Heart left ventricle (tissue), 16 donors: Measurements from ENCODE around the gene FOXN1. TPM values are rescaled to one million over a fixed set of nuclear protein-coding genes. Genes with fewer than 3 reads are reported as not detected.

Experiments
- ATAC-seq, 4 donors: fragments of 200-7000 bp; cut with Tn5 transposase; one replicate each; pipeline ENCODE4 v1.9.1; 2020 to 2022; ENCODE audit warnings: moderate library complexity in 4 of 4, mild to moderate bottlenecking in 3 of 4, moderate number of reproducible peaks in 1 of 4
- DNase-seq, 5 donors: peaks; one replicate each; pipeline ENCODE4 v3.0.0-alpha.2; 2020
- H3K27ac ChIP-seq, 12 donors: fragments of 200-600 bp; sonication (generic) in 4 of 12; one replicate each; pipeline versions ENCODE4 v1.5.0 to v1.8.0; 2016 to 2022; ENCODE audit warnings: mild to moderate bottlenecking in 2 of 12
- H3K27me3 ChIP-seq, 9 donors: fragments of 200-600 bp; sonication (generic) in 2 of 9; one replicate each; pipeline versions ENCODE4 v1.5.1 to v1.8.0; 2016 to 2022; ENCODE audit warnings: mild to moderate bottlenecking in 3 of 9
- H3K36me3 ChIP-seq, 9 donors: fragments of 200-600 bp; sonication (generic) in 2 of 9; one replicate each; pipeline versions ENCODE4 v1.5.0 to v1.8.0; 2018 to 2022; ENCODE audit warnings: mild to moderate bottlenecking in 2 of 9
- H3K4me1 ChIP-seq, 12 donors: fragments of 200-600 bp; sonication (generic) in 4 of 12; one replicate each; pipeline versions ENCODE4 v1.5.0 to v1.8.0; 2016 to 2022; ENCODE audit warnings: mild to moderate bottlenecking in 3 of 12
- H3K4me3 ChIP-seq, 12 donors: fragments of 200-600 bp; sonication (generic) in 4 of 12; one replicate each; pipeline versions ENCODE4 v1.5.0 to v1.8.0; 2017 to 2022; ENCODE audit warnings: mild to moderate bottlenecking in 9 of 12, moderate library complexity in 4 of 12
- H3K9me3 ChIP-seq, 12 donors: fragments of 200-600 bp; sonication (generic) in 4 of 12; one replicate each; pipeline versions ENCODE4 v1.5.0 to v1.8.0; 2016 to 2022; ENCODE audit warnings: mild to moderate bottlenecking in 1 of 12
- CTCF ChIP-seq, 12 donors: fragments of 200-600 bp; sonication (generic) in 4 of 12; IDR thresholded peaks; one replicate each; pipeline versions ENCODE4 v1.5.0 to v1.8.0; 2018 to 2022; ENCODE audit warnings: antibody characterized with exemption in 12 of 12, mild to moderate bottlenecking in 5 of 12
- POLR2A ChIP-seq, 2 donors: fragments of 450-650 bp; IDR thresholded peaks; one replicate each; pipeline ENCODE4 v1.6.1; 2017; ENCODE audit warnings: antibody characterized with exemption in 2 of 2, mild to moderate bottlenecking in 2 of 2, moderate library complexity in 2 of 2
- WGBS, 4 donors: extraction: QIAGEN DNeasy Blood & Tissue Kit in 2 of 4; methylation state at CpG; one replicate each; pipeline versions ENCODE4 v1.1.5 to v1.1.7; 2013 to 2018; 5-methylcytosine and 5-hydroxymethylcytosine counted together
- intact Hi-C, 10 donors: fragments of 100-400 bp; cut with DNase I; formaldehyde crosslinking; loops; one replicate each; pipeline versions ENCODE4 v1.11.1 to v1.14.2; 2022
- polyA plus RNA-seq, 2 donors: library from polyadenylated mRNA; stranded (reverse); fragments of 200-250 nt; gene quantifications; one replicate each; pipeline ENCODE4 v1.2.3, GENCODE V29; 2013
- total RNA-seq, 9 donors: library from RNA; depleted of rRNA in 2 of 9; stranded (reverse); fragments of >200 nt in 2 of 9; fragmentation: NEBNext Ultra II Directional in 3 of 9; extraction: Animal tissue kit (Norgen Biotek cat#: 25700) in 3 of 9; gene quantifications; one replicate each; pipeline versions ENCODE4 v1.1.0 to v1.2.4, GENCODE V29; 2016 to 2023
- donor health status: ischemic (EF 13 %, LVEDD 7.1; RV severe dilation, severe dysfunction).
- donor health status: healthy with polysubstance abuse.
- donor health status: DM: no; HTN: yes; CAD: no.
- donor health status: DM: no; HTN: no; CAD: no.
- donor health status: ischemic (EF 25% LVEDD 6.9; RV normal size, moderate dysfunction).
- donor health status: ischemic (EF 25% LVEDD 5.7; RV mildly dilated, moderate dysfunction).
- donor health status: healthy.
- donor health status: DM: yes; HTN: yes; CAD: no.
- donor health status: ischemic (EF 35%, LVEDD 5.7; RV mildly dilated, moderate dysfunction).
- donor health status: nonischemic (EF 11% LVEDD 7.7; RV severe dilation, severe dysfunction).
- donor health status: DM: yes; HTN: yes; CAD: no.
- donor health status: PGD.
- donor health status: ischemic (EF 29% LVEDD 5.4; RV normal size, mild dysfunction).
- donor health status: nonischemic (EF 23%, LVEDD 6.1; RV moderate dilation, normal function).

The FOXN1 gene
- total and polyA plus RNA-seq, 11 donors = not detected

DNA sequence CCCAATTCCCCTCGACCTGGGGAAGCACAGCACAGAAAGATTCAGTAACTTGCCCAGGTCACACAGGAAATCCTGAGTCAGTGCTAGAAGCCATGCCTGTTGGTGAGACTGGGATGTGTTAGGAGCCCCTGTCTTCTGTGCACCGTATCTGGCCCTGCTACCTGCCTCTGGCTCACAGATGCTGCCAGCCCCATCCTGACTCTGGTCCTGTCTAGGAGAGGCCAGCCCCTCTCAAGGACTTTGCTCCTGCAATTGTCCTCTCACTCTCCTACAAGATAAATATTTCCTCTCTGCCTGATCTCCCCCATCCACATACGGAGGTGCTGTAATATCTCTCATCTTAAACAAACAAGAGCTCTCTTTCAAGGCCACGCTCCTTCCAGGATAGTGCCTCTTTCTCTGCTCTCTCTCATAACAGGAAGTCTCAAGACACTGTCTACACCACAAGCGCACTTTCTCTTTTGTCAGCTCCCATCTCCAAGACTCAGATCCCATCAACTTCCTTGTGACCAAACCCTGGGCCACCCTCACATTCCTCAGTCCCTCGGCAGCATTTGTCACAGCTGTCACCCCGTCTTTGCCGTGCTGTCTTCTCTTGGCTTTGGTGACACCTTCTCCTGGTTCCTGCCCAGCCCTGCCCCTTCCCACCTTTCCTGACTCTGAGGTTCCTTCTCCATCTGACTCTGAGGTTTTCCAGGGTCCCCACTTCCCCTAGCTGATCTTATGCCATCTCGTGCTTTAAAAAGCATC, 30.8 kb upstream of the FOXN1 start:
- WGBS, 4 donors = 49 to 52% (median 51%) methylated on average over 9 of the region's 9 CpGs
- no peaks in the 10 kb centered on the region for H3K27me3 ChIP-seq
- no peaks in the 10 kb centered on the region for H3K36me3 ChIP-seq
- TF ChIP-seq CTCF (IDR thresholded peaks at IDR 0.05) = no peak
- TF ChIP-seq POLR2A (IDR thresholded peaks at IDR 0.05) = no peak
- no peak overlapping the region for H3K27ac ChIP-seq
- H3K4me3 ChIP-seq = no peak overlapping the region
- intact Hi-C loops = loop anchor here in 1 of 10 donors (10.0 kb wide), 1 partner anchor 61 kb away; no protein-coding TSS in a partner anchor
- ATAC-seq (no peak), DNase-seq (no peak)
- no peaks in the 10 kb centered on the region for H3K4me1 ChIP-seq
- H3K9me3 ChIP-seq = no peaks in the 10 kb centered on the region

GRCh38 chr17:28476076-28476865, 29.9 kb upstream of the FOXN1 start:
- Histone ChIP-seq H3K27me3 (no peaks in the 10 kb centered on the region), H3K4me1 (no peaks in the 10 kb centered on the region), H3K27ac (no peak overlapping the region), H3K36me3 (no peaks in the 10 kb centered on the region), H3K9me3 (no peaks in the 10 kb centered on the region), H3K4me3 (no peak overlapping the region)
- DNase-seq (no peak), ATAC-seq (no peak)
- intact Hi-C loops = loop anchor here in 1 of 10 donors (10.0 kb wide), 1 partner anchor 61 kb away; no protein-coding TSS in a partner anchor
- TF ChIP-seq POLR2A (IDR thresholded peaks at IDR 0.05) (no peak), CTCF (IDR thresholded peaks at IDR 0.05) (no peak)
- 75 to 83% (median 79%) methylated on average over 11 of the region's 11 CpGs for WGBS, 4 donors

- Histone ChIP-seq H3K27ac (no peak overlapping the region), H3K9me3 (no peaks in the 10 kb centered on the region), H3K36me3 (no peaks in the 10 kb centered on the region), H3K4me1 (no peaks in the 10 kb centered on the region), H3K4me3 (no peak overlapping the region), H3K27me3 (no peaks in the 10 kb centered on the region)
- intact Hi-C loops = loop anchor here in 1 of 10 donors (10.0 kb wide), 1 partner anchor 63 kb away; no protein-coding TSS in a partner anchor
- DNase-seq (no peak), ATAC-seq (no peak)
- WGBS, 4 donors = 80 to 93% (median 91%) methylated on average over 7 of the region's 7 CpGs
- TF ChIP-seq CTCF (IDR thresholded peaks at IDR 0.05) = no peak
- no peak for TF ChIP-seq POLR2A (IDR thresholded peaks at IDR 0.05)
Measured at GRCh38 chr17:28477928-28478327, 28.2 kb upstream of the FOXN1 start.
